Measurements from ENCODE around the gene DVL1. TPM values are rescaled to one million over a fixed set of nuclear protein-coding genes. Genes with fewer than 3 reads are reported as not detected.
A peak's percentile ranks its signal among the peaks of the same experiment; 100 is the strongest.
"Not testable (repeated sequence)": the region's sequence is repeated elsewhere in the genome, so short reads cannot be mapped to it uniquely, and the experiment has no call there.

The DVL1 gene
- total RNA-seq, 1 donor from 2014 or later: 66.0 TPM

DNA sequence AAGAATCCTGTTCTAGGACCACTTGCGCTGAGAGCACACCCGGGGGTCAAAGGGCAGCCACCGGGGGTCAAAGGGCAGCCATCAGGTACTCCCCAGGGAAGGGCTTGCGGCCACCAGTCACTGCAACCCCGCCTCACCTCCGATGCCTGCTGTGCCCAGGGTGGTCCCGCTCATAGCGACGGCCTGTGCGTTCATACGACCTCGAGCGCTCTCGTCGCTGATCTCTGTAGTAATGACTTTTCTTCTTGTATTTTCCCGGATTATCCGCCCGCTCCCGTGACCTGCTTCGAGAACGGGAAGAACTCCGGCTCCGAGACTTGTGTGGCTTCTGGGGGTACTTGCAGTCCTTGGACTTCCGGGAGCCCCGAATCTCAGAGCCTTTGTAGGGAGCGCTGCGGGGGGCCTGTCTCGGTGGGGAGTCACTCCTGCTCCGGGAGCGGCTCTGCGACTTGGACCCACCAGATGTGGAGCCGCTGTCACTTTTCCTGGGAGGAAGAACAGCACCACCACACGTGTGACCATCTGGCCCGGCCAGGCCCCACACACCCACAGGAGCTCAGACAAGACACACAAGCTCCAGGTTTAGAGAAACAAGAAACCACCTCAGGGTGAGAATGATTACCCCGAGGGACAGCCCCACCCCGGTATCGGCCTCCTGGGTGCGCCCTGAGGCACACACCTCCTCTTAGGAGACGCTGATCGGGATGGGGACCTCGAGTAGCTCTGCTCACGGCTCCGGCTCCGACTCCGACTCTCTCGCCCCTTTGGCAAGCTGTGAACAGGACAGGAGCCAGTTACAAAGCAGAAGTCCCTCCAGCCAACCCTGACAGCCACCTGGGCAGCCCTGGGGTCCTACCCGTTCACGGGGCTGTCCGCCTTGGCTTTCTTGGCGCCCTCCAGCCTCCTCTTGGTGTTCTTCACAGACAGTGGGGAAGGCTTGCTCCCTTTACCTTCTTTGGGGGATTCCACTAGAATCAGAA, 38.2 kb upstream of the DVL1 start:
- H3K9me3 ChIP-seq: no peaks in the 10 kb centered on the region
- H3K27me3 ChIP-seq: no peaks in the 10 kb centered on the region
- no peak overlapping the region for H3K27ac ChIP-seq
- no peaks in the 10 kb centered on the region for H3K4me1 ChIP-seq
- peaks cover 71% of the 10 kb centered on the region for H3K36me3 ChIP-seq
- no peak overlapping the region for H3K4me3 ChIP-seq
- intact Hi-C loops (cut with DNase I): no loop called here
- TF ChIP-seq, protein P1, sequence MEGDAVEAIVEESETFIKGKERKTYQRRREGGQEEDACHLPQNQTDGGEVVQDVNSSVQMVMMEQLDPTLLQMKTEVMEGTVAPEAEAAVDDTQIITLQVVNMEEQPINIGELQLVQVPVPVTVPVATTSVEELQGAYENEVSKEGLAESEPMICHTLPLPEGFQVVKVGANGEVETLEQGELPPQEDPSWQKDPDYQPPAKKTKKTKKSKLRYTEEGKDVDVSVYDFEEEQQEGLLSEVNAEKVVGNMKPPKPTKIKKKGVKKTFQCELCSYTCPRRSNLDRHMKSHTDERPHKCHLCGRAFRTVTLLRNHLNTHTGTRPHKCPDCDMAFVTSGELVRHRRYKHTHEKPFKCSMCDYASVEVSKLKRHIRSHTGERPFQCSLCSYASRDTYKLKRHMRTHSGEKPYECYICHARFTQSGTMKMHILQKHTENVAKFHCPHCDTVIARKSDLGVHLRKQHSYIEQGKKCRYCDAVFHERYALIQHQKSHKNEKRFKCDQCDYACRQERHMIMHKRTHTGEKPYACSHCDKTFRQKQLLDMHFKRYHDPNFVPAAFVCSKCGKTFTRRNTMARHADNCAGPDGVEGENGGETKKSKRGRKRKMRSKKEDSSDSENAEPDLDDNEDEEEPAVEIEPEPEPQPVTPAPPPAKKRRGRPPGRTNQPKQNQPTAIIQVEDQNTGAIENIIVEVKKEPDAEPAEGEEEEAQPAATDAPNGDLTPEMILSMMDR (IDR thresholded peaks at IDR 0.05): no peak
- ATAC-seq: no peak
- no peak for DNase-seq

DNA sequence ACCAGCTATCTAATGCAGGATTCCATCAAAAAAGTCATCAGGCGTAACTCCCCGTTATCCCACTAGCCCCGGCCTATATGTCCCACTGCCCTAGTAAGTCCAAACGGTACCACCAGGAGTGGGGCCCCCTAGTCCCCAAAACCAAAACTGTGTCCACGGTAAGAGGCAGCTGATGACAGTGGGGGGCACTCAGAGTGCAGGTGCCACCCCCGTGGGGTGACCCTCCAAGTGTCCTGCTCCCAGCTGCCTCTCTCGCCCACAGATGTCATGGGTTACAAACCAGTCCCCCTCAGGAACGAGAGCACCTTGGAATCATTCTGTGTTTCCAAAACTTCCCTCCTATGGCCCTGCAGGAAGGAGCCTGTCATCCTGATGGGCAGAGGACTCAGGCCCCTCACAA, 36.7 kb upstream of the DVL1 start:
- Histone ChIP-seq H3K27me3 (no peaks in the 10 kb centered on the region), H3K9me3 (no peaks in the 10 kb centered on the region), H3K27ac (no peak overlapping the region), H3K4me1 (no peaks in the 10 kb centered on the region), H3K4me3 (no peak overlapping the region), H3K36me3 (peaks cover 56% of the 10 kb centered on the region)
- ATAC-seq (no peak), DNase-seq (no peak)
- TF ChIP-seq, protein P1 (IDR thresholded peaks at IDR 0.05): no peak
- intact Hi-C loops (cut with DNase I): no loop called here

DNA sequence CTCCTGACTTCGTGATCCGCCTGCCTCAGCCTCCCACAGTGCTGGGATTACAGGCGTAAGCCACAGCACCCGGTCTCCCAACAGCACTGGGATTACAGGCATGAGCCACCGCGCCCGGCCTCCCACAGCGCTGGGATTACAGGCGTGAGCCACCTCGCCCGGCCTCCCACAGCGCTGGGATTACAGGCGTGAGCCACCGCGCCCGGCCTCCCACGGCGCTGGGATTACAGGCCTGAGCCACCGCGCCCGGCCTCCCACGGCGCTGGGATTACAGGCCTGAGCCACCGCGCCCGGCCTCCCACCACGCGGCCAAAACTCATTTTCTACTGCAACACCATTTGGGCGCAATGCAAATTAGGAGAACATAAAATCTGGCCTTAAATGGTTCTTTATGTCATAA, 36.1 kb upstream of the DVL1 start:
- H3K27me3 ChIP-seq; H3K4me3 ChIP-seq; intact Hi-C loops (cut with DNase I); H3K9me3 ChIP-seq; ATAC-seq; H3K27ac ChIP-seq; H3K4me1 ChIP-seq; DNase-seq: not testable (repeated sequence)
- peaks cover 50% of the 10 kb centered on the region for H3K36me3 ChIP-seq

DNA sequence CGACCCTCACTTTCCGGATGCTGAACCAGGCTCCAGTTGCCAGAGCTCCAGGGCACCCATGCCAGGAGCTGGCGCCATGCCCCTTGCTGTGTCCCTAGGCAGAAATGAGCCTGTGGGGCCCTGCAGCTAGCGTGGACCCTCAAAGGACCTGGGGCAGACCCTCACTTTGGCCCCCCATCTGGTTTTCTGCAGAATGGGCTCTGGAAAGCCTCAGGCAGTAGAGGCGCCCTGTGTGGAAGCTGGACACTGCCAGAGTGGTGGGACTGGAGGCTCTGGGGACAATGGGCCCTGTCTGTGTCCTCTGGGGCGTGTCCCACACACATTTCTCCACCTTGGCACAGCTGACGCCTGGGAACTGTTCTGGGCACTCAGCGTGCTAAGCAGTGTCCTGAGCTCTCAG, 32.1 kb upstream of the DVL1 start:
- TF ChIP-seq, protein P1 (IDR thresholded peaks at IDR 0.05): no peak
- Histone ChIP-seq H3K27ac (no peak overlapping the region), H3K36me3 (peaks cover 10% of the 10 kb centered on the region), H3K27me3 (no peaks in the 10 kb centered on the region), H3K9me3 (no peaks in the 10 kb centered on the region), H3K4me1 (no peaks in the 10 kb centered on the region), H3K4me3 (no peak overlapping the region)
- intact Hi-C loops (cut with DNase I): no loop called here
- ATAC-seq (peak; percentile 12), DNase-seq (no peak)

DNA sequence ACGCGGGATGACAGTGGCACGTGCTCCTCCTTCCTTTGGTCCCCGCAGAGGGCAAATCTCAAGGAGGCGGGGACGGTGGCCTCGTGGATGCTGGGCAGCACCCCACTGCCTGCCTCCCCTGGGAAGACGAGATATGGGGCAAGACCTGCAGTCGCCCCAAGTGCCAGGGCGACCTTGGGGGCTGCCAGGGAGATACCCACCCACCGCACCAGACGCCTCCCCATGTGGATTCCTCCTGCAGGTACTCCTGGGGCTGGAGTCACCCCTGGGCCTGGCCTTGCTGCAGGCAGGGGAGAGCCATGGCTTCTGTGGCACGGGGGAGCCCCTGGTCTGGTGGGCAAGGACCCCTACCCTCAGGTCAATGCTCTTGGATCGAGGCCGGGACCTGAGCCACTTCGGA, 31.6 kb upstream of the DVL1 start:
- H3K27me3 ChIP-seq: no peaks in the 10 kb centered on the region
- ATAC-seq (no peak), DNase-seq (no peak)
- H3K4me3 ChIP-seq: no peak overlapping the region
- TF ChIP-seq, protein P1 (IDR thresholded peaks at IDR 0.05): no peak
- peaks cover 5% of the 10 kb centered on the region for H3K36me3 ChIP-seq
- no peak overlapping the region for H3K27ac ChIP-seq
- no peaks in the 10 kb centered on the region for H3K9me3 ChIP-seq
- intact Hi-C loops (cut with DNase I): no loop called here
- peaks cover 3% of the 10 kb centered on the region for H3K4me1 ChIP-seq

DNA sequence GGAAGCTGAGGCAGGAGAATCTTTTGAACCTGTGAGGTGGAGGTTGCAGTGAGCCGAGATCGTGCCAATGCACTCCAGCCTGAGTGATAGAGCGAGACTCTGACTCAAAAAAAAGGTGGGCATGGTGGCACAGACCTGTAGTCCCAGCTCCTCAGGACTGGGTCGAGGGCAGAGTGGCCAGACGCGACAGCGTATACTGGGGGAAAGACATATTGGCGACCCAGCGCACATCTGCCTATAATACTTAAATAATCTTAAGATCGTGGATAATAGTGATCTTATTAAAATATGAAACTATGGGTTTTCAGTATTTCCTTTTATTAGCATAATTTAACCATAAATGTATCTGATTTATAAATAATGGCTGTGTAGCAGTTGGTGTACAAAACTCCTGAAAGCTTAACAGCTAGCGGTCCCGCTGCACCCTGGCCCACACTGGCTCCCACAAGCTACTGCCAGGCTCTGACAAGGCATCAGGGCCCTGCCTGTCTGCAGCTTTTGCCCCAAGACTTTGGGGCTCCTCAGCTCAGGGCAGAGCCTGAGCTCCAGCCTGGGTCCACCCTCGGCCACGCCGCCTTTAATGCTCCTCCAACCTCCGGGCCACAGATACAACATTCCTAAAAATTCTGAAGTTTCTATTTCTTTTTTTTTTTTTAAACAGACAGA, 28.5 kb upstream of the DVL1 start:
- no peaks in the 10 kb centered on the region for H3K9me3 ChIP-seq
- H3K27me3 ChIP-seq: no peaks in the 10 kb centered on the region
- intact Hi-C loops (cut with DNase I): no loop called here
- no peak overlapping the region for H3K4me3 ChIP-seq
- H3K27ac ChIP-seq: no peak overlapping the region
- TF ChIP-seq, protein P1 (IDR thresholded peaks at IDR 0.05): no peak
- peaks cover 15% of the 10 kb centered on the region for H3K4me1 ChIP-seq
- DNase-seq: no peak
- ATAC-seq: no peak
- H3K36me3 ChIP-seq: peaks cover 6% of the 10 kb centered on the region

All from upper lobe of right lung (tissue), 1 donor.